Astrocyte (in vitro differentiated cells and primary cell): Measurements from ENCODE around the gene MYO5A. TPM values are rescaled to one million over a fixed set of nuclear protein-coding genes. Genes with fewer than 3 reads are reported as not detected.

ENCODE experiments used
- DNase-seq: peaks from one replicate; pipeline ENCODE4 v3.0.0-alpha.2; 2010; ENCODE audit warnings: low read depth
- FAIRE-seq: peaks from 2 replicates; lab custom pipeline; 2011; peaks lifted over from hg19 to GRCh38; lab: Jason Lieb, UNC
- H2AFZ ChIP-seq: 2 replicates; pipeline ENCODE4 v1.6.0; 2012; ENCODE audit warnings: low read depth, low read length, inconsistent platforms
- H3K27ac ChIP-seq: 2 replicates; pipeline ENCODE4 v1.5.1; 2011; ENCODE audit warnings: low read depth, low read length, inconsistent platforms
- H3K27me3 ChIP-seq: 2 replicates; pipeline ENCODE4 v1.6.0; 2011; ENCODE audit warnings: low read length, inconsistent platforms; ENCODE audit not compliant: insufficient read depth
- H3K36me3 ChIP-seq: 2 replicates; pipeline ENCODE4 v1.5.1; 2011; ENCODE audit warnings: low read length, inconsistent platforms; ENCODE audit not compliant: insufficient read depth
- H3K4me1 ChIP-seq: 2 replicates; pipeline ENCODE4 v1.5.1; 2011; ENCODE audit warnings: low read length, inconsistent platforms; ENCODE audit not compliant: insufficient read depth
- H3K4me2 ChIP-seq: 2 replicates; pipeline ENCODE4 v1.6.0; 2012; ENCODE audit warnings: low read length, inconsistent platforms
- H3K4me3 ChIP-seq: 2 replicates; pipeline ENCODE4 v1.5.1; 2011; ENCODE audit warnings: low read depth, mild to moderate bottlenecking, low read length, inconsistent platforms; ENCODE audit not compliant: insufficient read depth
- H3K79me2 ChIP-seq: 2 replicates; pipeline ENCODE4 v1.6.0; 2012; ENCODE audit warnings: mild to moderate bottlenecking, low read length, inconsistent platforms; ENCODE audit not compliant: insufficient read depth
- H3K9ac ChIP-seq: 2 replicates; pipeline ENCODE4 v1.6.0; 2012; ENCODE audit warnings: mild to moderate bottlenecking, low read length, inconsistent platforms
- H3K9me3 ChIP-seq: 2 replicates; pipeline ENCODE4 v1.5.1; 2012; ENCODE audit warnings: low read depth, mild to moderate bottlenecking, low read length, inconsistent platforms; ENCODE audit not compliant: insufficient read depth
- H4K20me1 ChIP-seq: 2 replicates; pipeline ENCODE4 v1.6.0; 2012; ENCODE audit warnings: low read length, inconsistent platforms; ENCODE audit not compliant: insufficient read depth
- H3K27ac Mint-ChIP-seq: one replicate; pipeline ENCODE4 v1.8.0; 2021; ENCODE audit warnings: mild to moderate bottlenecking, mixed read lengths; ENCODE audit not compliant: unreplicated experiment
- H3K27me3 Mint-ChIP-seq: one replicate; pipeline ENCODE4 v1.8.0; 2021; ENCODE audit warnings: low read depth, mixed read lengths; ENCODE audit not compliant: unreplicated experiment
- H3K36me3 Mint-ChIP-seq: one replicate; pipeline ENCODE4 v1.8.0; 2021; ENCODE audit warnings: low read depth, mixed read lengths; ENCODE audit not compliant: unreplicated experiment
- H3K4me1 Mint-ChIP-seq: one replicate; pipeline ENCODE4 v1.8.0; 2021; ENCODE audit warnings: low read depth, mixed read lengths; ENCODE audit not compliant: unreplicated experiment
- H3K4me3 Mint-ChIP-seq: one replicate; pipeline ENCODE4 v1.8.0; 2021; ENCODE audit warnings: mild to moderate bottlenecking, moderate library complexity, mixed read lengths; ENCODE audit not compliant: unreplicated experiment
- H3K9me3 Mint-ChIP-seq: one replicate; pipeline ENCODE4 v1.8.0; 2021; ENCODE audit warnings: mild to moderate bottlenecking, mixed read lengths; ENCODE audit not compliant: unreplicated experiment
- EZH2 ChIP-seq: IDR thresholded peaks from 2 replicates; pipeline ENCODE4 v1.6.1; 2012; ENCODE audit warnings: mild to moderate bottlenecking, low read length, inconsistent platforms; ENCODE audit not compliant: insufficient read depth
- total RNA-seq: library from RNA; stranded (reverse); gene quantifications from 2 replicates; pipeline ENCODE4 v1.2.1, GENCODE V29; 2021
- TF ChIP-seq, protein P1 (sequence below): IDR thresholded peaks from 2 replicates; pipeline ENCODE4 v1.5.1; 2011; ENCODE audit warnings: low read depth, mild to moderate bottlenecking, inconsistent platforms, low read length, moderate library complexity; ENCODE audit not compliant: insufficient read depth

Gene MYO5A
- total RNA-seq, 1 donor from 2014 or later = 47.6 TPM

DNA sequence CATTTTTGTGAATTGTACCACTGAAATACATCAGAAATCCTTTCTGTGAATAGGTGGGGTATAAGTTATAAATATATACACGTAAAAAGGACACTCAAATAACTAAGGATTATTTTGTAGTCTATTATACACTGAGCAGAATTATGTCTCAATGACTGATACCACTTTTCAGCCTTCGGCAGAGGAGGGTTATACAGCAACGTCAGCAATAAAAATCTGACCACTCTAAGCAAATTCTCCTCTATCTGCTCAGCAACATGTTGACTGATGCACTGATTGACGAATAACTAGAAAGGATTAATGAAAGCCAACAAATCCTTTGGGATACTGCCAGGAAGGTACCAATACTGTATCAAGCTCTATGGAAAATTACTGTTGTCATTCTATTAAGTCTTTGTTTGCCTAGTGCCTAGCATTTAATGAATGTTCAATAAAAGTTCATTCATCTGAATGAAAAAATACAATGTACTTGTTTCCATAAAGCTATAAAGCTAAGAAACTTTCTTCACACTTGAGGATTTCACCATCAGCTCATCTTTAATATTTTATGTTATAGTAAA lies 34.9 kb upstream of the MYO5A start:
- Histone ChIP-seq H3K4me1 (peaks cover 22% of the 10 kb centered on the region), H4K20me1 (peaks cover 85% of the 10 kb centered on the region), H3K4me2 (no peak overlapping the region), H3K27ac (no peak overlapping the region), H3K27me3 (no peaks in the 10 kb centered on the region), H3K9me3 (no peaks in the 10 kb centered on the region), H3K36me3 (no peaks in the 10 kb centered on the region), H3K79me2 (peaks cover 100% of the 10 kb centered on the region), H3K9ac (no peak overlapping the region), H2AFZ (no peak overlapping the region), H3K4me3 (no peak overlapping the region)
- H3K9me3 Mint-ChIP-seq = no peaks in the 10 kb centered on the region
- peaks cover 37% of the 10 kb centered on the region for H3K4me1 Mint-ChIP-seq
- H3K4me3 Mint-ChIP-seq = no peak overlapping the region
- H3K27me3 Mint-ChIP-seq = no peaks in the 10 kb centered on the region
- DNase-seq (no peak), FAIRE-seq (no peak)
- H3K27ac Mint-ChIP-seq = no peak overlapping the region
- TF ChIP-seq EZH2 = no peak
- TF ChIP-seq, protein P1, sequence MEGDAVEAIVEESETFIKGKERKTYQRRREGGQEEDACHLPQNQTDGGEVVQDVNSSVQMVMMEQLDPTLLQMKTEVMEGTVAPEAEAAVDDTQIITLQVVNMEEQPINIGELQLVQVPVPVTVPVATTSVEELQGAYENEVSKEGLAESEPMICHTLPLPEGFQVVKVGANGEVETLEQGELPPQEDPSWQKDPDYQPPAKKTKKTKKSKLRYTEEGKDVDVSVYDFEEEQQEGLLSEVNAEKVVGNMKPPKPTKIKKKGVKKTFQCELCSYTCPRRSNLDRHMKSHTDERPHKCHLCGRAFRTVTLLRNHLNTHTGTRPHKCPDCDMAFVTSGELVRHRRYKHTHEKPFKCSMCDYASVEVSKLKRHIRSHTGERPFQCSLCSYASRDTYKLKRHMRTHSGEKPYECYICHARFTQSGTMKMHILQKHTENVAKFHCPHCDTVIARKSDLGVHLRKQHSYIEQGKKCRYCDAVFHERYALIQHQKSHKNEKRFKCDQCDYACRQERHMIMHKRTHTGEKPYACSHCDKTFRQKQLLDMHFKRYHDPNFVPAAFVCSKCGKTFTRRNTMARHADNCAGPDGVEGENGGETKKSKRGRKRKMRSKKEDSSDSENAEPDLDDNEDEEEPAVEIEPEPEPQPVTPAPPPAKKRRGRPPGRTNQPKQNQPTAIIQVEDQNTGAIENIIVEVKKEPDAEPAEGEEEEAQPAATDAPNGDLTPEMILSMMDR = no peak
- H3K36me3 Mint-ChIP-seq = peaks cover 2% of the 10 kb centered on the region

DNA sequence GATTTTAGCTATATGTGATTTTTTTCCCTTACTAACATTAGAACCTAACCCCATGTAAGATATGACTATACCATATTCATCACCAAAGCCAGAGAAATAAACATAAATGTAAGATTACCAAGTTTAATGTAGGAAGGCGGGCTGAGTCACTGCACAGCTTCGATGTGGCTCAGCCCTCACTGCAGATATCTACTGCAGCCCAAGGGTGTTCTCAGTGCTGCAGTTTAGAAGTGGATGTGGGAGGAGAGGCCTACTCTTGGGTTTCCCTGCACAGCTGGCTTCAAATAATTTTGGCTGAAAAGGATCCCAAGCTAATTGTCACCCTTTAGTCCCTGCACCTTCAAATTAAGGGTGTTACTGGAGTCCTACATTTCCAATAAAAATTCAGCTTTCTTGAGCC lies 30.9 kb upstream of the MYO5A start:
- Histone ChIP-seq H3K79me2 (peaks cover 100% of the 10 kb centered on the region), H3K4me1 (peaks cover 22% of the 10 kb centered on the region), H3K9ac (no peak overlapping the region), H2AFZ (no peak overlapping the region), H3K4me2 (peak overlapping the region; percentile 12), H3K9me3 (no peaks in the 10 kb centered on the region), H3K27ac (no peak overlapping the region), H3K4me3 (no peak overlapping the region), H3K27me3 (no peaks in the 10 kb centered on the region), H3K36me3 (peaks cover 5% of the 10 kb centered on the region), H4K20me1 (peaks cover 57% of the 10 kb centered on the region)
- Mint-ChIP-seq H3K4me1 (peaks cover 51% of the 10 kb centered on the region), H3K27ac (peak overlapping the region; percentile 12), H3K36me3 (peaks cover 2% of the 10 kb centered on the region), H3K4me3 (no peak overlapping the region), H3K9me3 (no peaks in the 10 kb centered on the region), H3K27me3 (no peaks in the 10 kb centered on the region)
- DNase-seq (peak; percentile 46), FAIRE-seq (no peak)
- TF ChIP-seq EZH2 = no peak
- TF ChIP-seq, protein P1 = no peak

DNA sequence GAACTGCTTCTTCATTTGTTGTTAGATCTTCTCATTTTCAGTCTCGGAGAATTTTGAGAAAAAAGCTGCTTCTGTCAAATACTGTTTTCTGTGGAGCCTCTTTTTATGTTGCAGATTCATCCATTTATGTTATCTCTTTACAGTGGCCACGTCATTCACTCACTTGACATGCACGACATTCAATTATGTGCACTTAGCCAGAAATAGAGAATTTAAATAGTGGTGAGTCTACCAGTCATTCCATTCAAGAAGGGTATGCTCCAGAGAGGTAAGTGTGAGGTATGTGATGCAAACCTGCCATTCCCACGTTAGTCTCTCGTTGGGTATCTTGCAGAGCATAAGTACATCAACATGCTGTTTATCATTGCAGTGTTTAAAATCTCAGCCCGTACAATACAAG lies 30.3 kb upstream of the MYO5A start:
- Histone ChIP-seq H3K27me3 (no peaks in the 10 kb centered on the region), H3K9ac (no peak overlapping the region), H3K27ac (peak overlapping the region; percentile 75), H3K4me3 (no peak overlapping the region), H3K4me1 (peaks cover 22% of the 10 kb centered on the region), H4K20me1 (peaks cover 52% of the 10 kb centered on the region), H2AFZ (no peak overlapping the region), H3K79me2 (peaks cover 100% of the 10 kb centered on the region), H3K9me3 (no peaks in the 10 kb centered on the region), H3K4me2 (peak overlapping the region; percentile 12), H3K36me3 (peaks cover 5% of the 10 kb centered on the region)
- Mint-ChIP-seq H3K4me3 (no peak overlapping the region), H3K27ac (peak overlapping the region; percentile 50), H3K4me1 (peaks cover 48% of the 10 kb centered on the region), H3K9me3 (no peaks in the 10 kb centered on the region), H3K36me3 (peaks cover 2% of the 10 kb centered on the region), H3K27me3 (no peaks in the 10 kb centered on the region)
- no peak for TF ChIP-seq EZH2
- TF ChIP-seq, protein P1 = no peak
- no peak for DNase-seq
- no peak for FAIRE-seq
